Panc1 (cell line): ENCODE results near the gene ZKSCAN2. TPM values are rescaled to one million over a fixed set of nuclear protein-coding genes. Genes with fewer than 3 reads are reported as not detected.

Experiments
- ATAC-seq: fragments of 200-7000 bp; cut with Tn5 transposase; 2 replicates; pipeline ENCODE4 v1.9.1; 2020; ENCODE audit warnings: mild to moderate bottlenecking, moderate library complexity
- BruUV-seq: library from RNA; stranded (reverse); fragments of 400-500 nt; replicated peaks from 2 replicates; lab custom pipeline; 2021; lab: Mats Ljungman, UMichigan
- CTCF ChIA-PET: fragments of 300-600 bp; sonication (Branson Sonifier 250); formaldehyde crosslinking; loops from one replicate; lab custom pipeline; 2022; ENCODE audit warnings: antibody characterized with exemption; lab: Charles Lee
- POLR2A ChIA-PET: fragments of 300-600 bp; sonication (Branson Sonifier 250); formaldehyde crosslinking; loops from one replicate; lab custom pipeline; 2022; ENCODE audit warnings: antibody characterized with exemption; lab: Charles Lee
- DNase-seq: peaks from one replicate; pipeline ENCODE4 v3.0.0-alpha.2; 2010; ENCODE audit warnings: low read depth, low spot score
- H3K27ac ChIP-seq: 2 replicates; pipeline ENCODE4 v1.5.1; 2011; ENCODE audit warnings: mild to moderate bottlenecking, low read length, inconsistent platforms
- H3K27me3 ChIP-seq: fragments of 200-500 bp; sonication (Bioruptor generic); 2 replicates; pipeline ENCODE4 v1.6.0; 2014; ENCODE audit warnings: low read length, inconsistent platforms; ENCODE audit not compliant: control insufficient read depth, insufficient read depth
- H3K36me3 ChIP-seq: fragments of 200-500 bp; sonication (Bioruptor generic); 2 replicates; pipeline ENCODE4 v1.5.1; 2014; ENCODE audit warnings: inconsistent platforms, mild to moderate bottlenecking, low read length, moderate library complexity; ENCODE audit not compliant: control insufficient read depth, insufficient read depth
- H3K4me1 ChIP-seq: 2 replicates; pipeline ENCODE4 v1.5.1; 2011; ENCODE audit warnings: inconsistent platforms, mild to moderate bottlenecking, low read length, moderate library complexity; ENCODE audit not compliant: control insufficient read depth, insufficient read depth
- H3K4me3 ChIP-seq, 2 experiments: 2 replicates each; pipeline ENCODE4 v1.5.1; 2011 to 2012; ENCODE audit warnings: low read depth in 2 of 2, low read length in 2 of 2, mild to moderate bottlenecking in 2 of 2, inconsistent platforms in 1 of 2, moderate library complexity in 1 of 2
- H3K9me3 ChIP-seq: fragments of 200-500 bp; sonication (Bioruptor generic); 2 replicates; pipeline ENCODE4 v1.5.1; 2014; ENCODE audit warnings: low read depth, mild to moderate bottlenecking, inconsistent platforms, low read length, moderate library complexity; ENCODE audit not compliant: control insufficient read depth, insufficient read depth
- POLR2AphosphoS5 ChIP-seq: IDR thresholded peaks from 2 replicates; pipeline ENCODE4 v1.6.1; 2012; ENCODE audit warnings: mild to moderate bottlenecking, low read depth, low read length, moderate library complexity
- SIN3A ChIP-seq: IDR thresholded peaks from 2 replicates; pipeline ENCODE4 v1.6.1; 2012; ENCODE audit warnings: low read depth, mild to moderate bottlenecking, low read length, moderate library complexity, borderline replicate concordance; ENCODE audit not compliant: insufficient read depth
- TCF7L2 ChIP-seq: IDR thresholded peaks from 2 replicates; pipeline ENCODE4 v1.6.1; 2011; ENCODE audit warnings: mild to moderate bottlenecking, low read depth, low read length, inconsistent platforms
- in situ Hi-C: cut with HindIII; loops from 2 replicates; pipeline ENCODE4 v1.10.0; 2016; ENCODE audit warnings: low sequenced_read_pairs, low pct_unique_long_range_greater_than_20kb
- intact Hi-C: fragments of 100-400 bp; cut with micrococcal nuclease; formaldehyde crosslinking; loops from one replicate; pipeline ENCODE4 v1.10.0; 2022; ENCODE audit not compliant: unreplicated experiment
- total RNA-seq: library from RNA; stranded (reverse); gene quantifications from one replicate; pipeline ENCODE4 v1.2.1, GENCODE V29; 2021; ENCODE audit not compliant: unreplicated experiment
- TF ChIP-seq, protein P1 (sequence below): fragments of 450-650 bp; IDR thresholded peaks from 2 replicates; pipeline ENCODE4 v1.5.1; 2017; ENCODE audit warnings: mild to moderate bottlenecking
- TF ChIP-seq, protein P2 (sequence below), 2 experiments: IDR thresholded peaks; 2 replicates each; pipeline ENCODE4 v1.6.1; 2011 to 2012; ENCODE audit warnings: low read depth in 2 of 2, control low read depth in 1 of 2, low read length in 1 of 2, mild to moderate bottlenecking in 1 of 2, moderate library complexity in 1 of 2; ENCODE audit not compliant: insufficient read depth in 1 of 2

ZKSCAN2 gene
- total RNA-seq, 1 experiment from 2014 or later = 11.4 TPM

DNA sequence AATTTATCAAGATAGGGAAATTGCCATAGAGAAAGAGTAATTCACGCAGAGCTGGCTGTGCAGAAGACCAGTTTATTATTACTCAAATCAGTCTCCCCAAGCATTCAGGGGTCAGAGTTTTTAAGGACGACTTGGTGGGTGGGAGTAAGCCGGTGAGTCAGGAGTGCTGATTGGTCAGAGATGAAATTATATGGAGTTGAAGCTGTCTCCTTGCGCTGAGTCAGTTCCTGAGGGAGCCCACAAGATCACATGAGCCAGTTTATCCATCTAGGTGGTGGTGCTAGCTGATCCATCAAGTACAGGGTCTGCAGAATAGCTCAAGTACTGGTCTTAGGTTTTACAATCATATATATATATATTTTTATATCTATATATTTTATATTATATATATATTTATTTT, 46.9 kb downstream of the ZKSCAN2 start:
- no peak for TF ChIP-seq POLR2AphosphoS5
- TF ChIP-seq, protein P1, sequence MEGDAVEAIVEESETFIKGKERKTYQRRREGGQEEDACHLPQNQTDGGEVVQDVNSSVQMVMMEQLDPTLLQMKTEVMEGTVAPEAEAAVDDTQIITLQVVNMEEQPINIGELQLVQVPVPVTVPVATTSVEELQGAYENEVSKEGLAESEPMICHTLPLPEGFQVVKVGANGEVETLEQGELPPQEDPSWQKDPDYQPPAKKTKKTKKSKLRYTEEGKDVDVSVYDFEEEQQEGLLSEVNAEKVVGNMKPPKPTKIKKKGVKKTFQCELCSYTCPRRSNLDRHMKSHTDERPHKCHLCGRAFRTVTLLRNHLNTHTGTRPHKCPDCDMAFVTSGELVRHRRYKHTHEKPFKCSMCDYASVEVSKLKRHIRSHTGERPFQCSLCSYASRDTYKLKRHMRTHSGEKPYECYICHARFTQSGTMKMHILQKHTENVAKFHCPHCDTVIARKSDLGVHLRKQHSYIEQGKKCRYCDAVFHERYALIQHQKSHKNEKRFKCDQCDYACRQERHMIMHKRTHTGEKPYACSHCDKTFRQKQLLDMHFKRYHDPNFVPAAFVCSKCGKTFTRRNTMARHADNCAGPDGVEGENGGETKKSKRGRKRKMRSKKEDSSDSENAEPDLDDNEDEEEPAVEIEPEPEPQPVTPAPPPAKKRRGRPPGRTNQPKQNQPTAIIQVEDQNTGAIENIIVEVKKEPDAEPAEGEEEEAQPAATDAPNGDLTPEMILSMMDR = no peak
- TF ChIP-seq SIN3A = no peak
- TF ChIP-seq, protein P2, sequence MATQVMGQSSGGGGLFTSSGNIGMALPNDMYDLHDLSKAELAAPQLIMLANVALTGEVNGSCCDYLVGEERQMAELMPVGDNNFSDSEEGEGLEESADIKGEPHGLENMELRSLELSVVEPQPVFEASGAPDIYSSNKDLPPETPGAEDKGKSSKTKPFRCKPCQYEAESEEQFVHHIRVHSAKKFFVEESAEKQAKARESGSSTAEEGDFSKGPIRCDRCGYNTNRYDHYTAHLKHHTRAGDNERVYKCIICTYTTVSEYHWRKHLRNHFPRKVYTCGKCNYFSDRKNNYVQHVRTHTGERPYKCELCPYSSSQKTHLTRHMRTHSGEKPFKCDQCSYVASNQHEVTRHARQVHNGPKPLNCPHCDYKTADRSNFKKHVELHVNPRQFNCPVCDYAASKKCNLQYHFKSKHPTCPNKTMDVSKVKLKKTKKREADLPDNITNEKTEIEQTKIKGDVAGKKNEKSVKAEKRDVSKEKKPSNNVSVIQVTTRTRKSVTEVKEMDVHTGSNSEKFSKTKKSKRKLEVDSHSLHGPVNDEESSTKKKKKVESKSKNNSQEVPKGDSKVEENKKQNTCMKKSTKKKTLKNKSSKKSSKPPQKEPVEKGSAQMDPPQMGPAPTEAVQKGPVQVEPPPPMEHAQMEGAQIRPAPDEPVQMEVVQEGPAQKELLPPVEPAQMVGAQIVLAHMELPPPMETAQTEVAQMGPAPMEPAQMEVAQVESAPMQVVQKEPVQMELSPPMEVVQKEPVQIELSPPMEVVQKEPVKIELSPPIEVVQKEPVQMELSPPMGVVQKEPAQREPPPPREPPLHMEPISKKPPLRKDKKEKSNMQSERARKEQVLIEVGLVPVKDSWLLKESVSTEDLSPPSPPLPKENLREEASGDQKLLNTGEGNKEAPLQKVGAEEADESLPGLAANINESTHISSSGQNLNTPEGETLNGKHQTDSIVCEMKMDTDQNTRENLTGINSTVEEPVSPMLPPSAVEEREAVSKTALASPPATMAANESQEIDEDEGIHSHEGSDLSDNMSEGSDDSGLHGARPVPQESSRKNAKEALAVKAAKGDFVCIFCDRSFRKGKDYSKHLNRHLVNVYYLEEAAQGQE (IDR thresholded peaks at IDR 0.05; ENCODE audit: insufficient read depth in 1 of 2, low read depth in 2 of 2, low read length in 1 of 2) = no peak
- TF ChIP-seq TCF7L2 = no peak
- DNase-seq = no peak
- H3K36me3 ChIP-seq = no peaks in the 10 kb centered on the region
- H3K27ac ChIP-seq = no peak overlapping the region
- intact Hi-C loops = no loop called here
- no peaks in the 10 kb centered on the region for H3K27me3 ChIP-seq
- POLR2A ChIA-PET = no interaction called here
- no peaks in the 10 kb centered on the region for H3K9me3 ChIP-seq
- in situ Hi-C loops = no loop called here
- H3K4me3 ChIP-seq = no peak overlapping the region
- CTCF ChIA-PET = no interaction called here
- no peak for ATAC-seq
- BruUV-seq = no TSS peak
- no peaks in the 10 kb centered on the region for H3K4me1 ChIP-seq

DNA sequence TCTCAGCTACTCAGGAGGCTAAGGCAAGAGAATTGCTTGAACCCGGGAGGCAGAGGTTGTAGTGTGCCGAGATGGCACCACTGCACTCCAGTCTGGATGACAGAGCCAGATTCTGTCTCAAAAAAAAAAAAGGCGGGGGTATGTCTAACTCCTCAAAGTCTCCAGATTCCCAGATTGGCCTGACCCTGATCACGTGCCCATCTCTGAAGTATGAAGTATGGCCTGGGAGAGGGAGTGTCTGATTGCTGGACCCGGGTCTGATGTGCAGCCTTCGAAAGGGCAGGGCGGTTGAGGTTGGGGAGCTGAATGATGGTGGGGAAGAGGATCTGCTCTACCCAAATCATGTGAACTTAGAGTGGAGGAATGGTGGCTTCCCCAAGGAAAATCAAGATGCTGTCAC, 58.2 kb downstream of the ZKSCAN2 start:
- no peak for ATAC-seq
- no peaks in the 10 kb centered on the region for H3K4me1 ChIP-seq
- no peaks in the 10 kb centered on the region for H3K36me3 ChIP-seq
- CTCF ChIA-PET = no interaction called here
- TF ChIP-seq SIN3A (no peak), POLR2AphosphoS5 (no peak), TCF7L2 (no peak)
- TF ChIP-seq, protein P1 = no peak
- TF ChIP-seq, protein P2 (IDR thresholded peaks at IDR 0.05; ENCODE audit: insufficient read depth in 1 of 2, low read depth in 2 of 2, low read length in 1 of 2) = no peak
- POLR2A ChIA-PET = no interaction called here
- no peak overlapping the region for H3K4me3 ChIP-seq
- intact Hi-C loops (no loop called here), in situ Hi-C loops (no loop called here)
- H3K9me3 ChIP-seq = no peaks in the 10 kb centered on the region
- no TSS peak for BruUV-seq
- no peak for DNase-seq
- no peak overlapping the region for H3K27ac ChIP-seq
- no peaks in the 10 kb centered on the region for H3K27me3 ChIP-seq
